BE2C (cell line): ENCODE data around the gene PIMREG.

Experiments used
- DNase-seq: peaks from one replicate; pipeline ENCODE4 v3.0.0-alpha.2; 2020
- H3K27me3 ChIP-seq: fragments of 250-450 bp; sonication (Bioruptor Pico); 2 replicates; pipeline ENCODE4 v1.5.1; 2020; ENCODE audit warnings: mild to moderate bottlenecking
- H3K36me3 ChIP-seq: fragments of 250-450 bp; sonication (Bioruptor Pico); 2 replicates; pipeline ENCODE4 v1.5.1; 2020; ENCODE audit warnings: mild to moderate bottlenecking
- H3K4me1 ChIP-seq: fragments of 250-450 bp; sonication (Bioruptor Pico); 2 replicates; pipeline ENCODE4 v1.5.1; 2020
- H3K4me3 ChIP-seq: 2 replicates; pipeline ENCODE4 v1.5.1; 2011; ENCODE audit warnings: low read depth, low read length
- H3K9me3 ChIP-seq: fragments of 250-450 bp; sonication (Bioruptor Pico); 2 replicates; pipeline ENCODE4 v1.5.1; 2020
- CTCF ChIP-seq: IDR thresholded peaks from 2 replicates; pipeline ENCODE4 v1.5.1; 2012; ENCODE audit warnings: mild to moderate bottlenecking, low read depth, low read length

Gene PIMREG

GRCh38 chr17:6483507-6483906 is 39.3 kb downstream of the PIMREG start:
- no peak overlapping the region for H3K4me3 ChIP-seq
- no peaks in the 10 kb centered on the region for H3K4me1 ChIP-seq
- DNase-seq: no peak
- H3K36me3 ChIP-seq: no peaks in the 10 kb centered on the region
- no peaks in the 10 kb centered on the region for H3K9me3 ChIP-seq
- no peak for TF ChIP-seq CTCF
- no peaks in the 10 kb centered on the region; the same call in 1 of the 2 replicates for H3K27me3 ChIP-seq

GRCh38 chr17:6485646-6486412 is 41.6 kb downstream of the PIMREG start:
- no peaks in the 10 kb centered on the region for H3K36me3 ChIP-seq
- H3K4me1 ChIP-seq: no peaks in the 10 kb centered on the region
- no peaks in the 10 kb centered on the region; the same call in 1 of the 2 replicates for H3K27me3 ChIP-seq
- no peaks in the 10 kb centered on the region for H3K9me3 ChIP-seq
- no peak overlapping the region for H3K4me3 ChIP-seq
- no peak for DNase-seq
- TF ChIP-seq CTCF: no peak

- no peak for DNase-seq
Measured at GRCh38 chr17:6487251-6488007, 43.2 kb downstream of the PIMREG start.

GRCh38 chr17:6488008-6488539 is 43.8 kb downstream of the PIMREG start:
- Histone ChIP-seq H3K36me3 (no peaks in the 10 kb centered on the region), H3K4me3 (no peak overlapping the region), H3K4me1 (no peaks in the 10 kb centered on the region), H3K27me3 (no peaks in the 10 kb centered on the region; the same call in 1 of the 2 replicates), H3K9me3 (no peaks in the 10 kb centered on the region)
- DNase-seq: no peak
- TF ChIP-seq CTCF: no peak

More at GRCh38 chr17:6487251-6488007, 43.2 kb downstream of the PIMREG start:
- no peak overlapping the region for H3K4me3 ChIP-seq
- no peaks in the 10 kb centered on the region for H3K4me1 ChIP-seq
- no peak for TF ChIP-seq CTCF
- H3K9me3 ChIP-seq: no peaks in the 10 kb centered on the region
- no peaks in the 10 kb centered on the region; the same call in 1 of the 2 replicates for H3K27me3 ChIP-seq
- H3K36me3 ChIP-seq: no peaks in the 10 kb centered on the region

GRCh38 chr17:6489016-6489550 is 44.8 kb downstream of the PIMREG start:
- no peak for DNase-seq
- Histone ChIP-seq H3K9me3 (no peaks in the 10 kb centered on the region), H3K27me3 (no peaks in the 10 kb centered on the region; the same call in 1 of the 2 replicates), H3K4me3 (no peak overlapping the region), H3K4me1 (no peaks in the 10 kb centered on the region), H3K36me3 (no peaks in the 10 kb centered on the region)
- TF ChIP-seq CTCF: no peak
